IPS DF 6.9 (cell line): ENCODE measurements around the gene C2.
"Not testable (repeated sequence)": the region's sequence is repeated elsewhere in the genome, so short reads cannot be mapped to it uniquely, and the experiment has no call there.

Source experiments
- DNase-seq: peaks from one replicate; pipeline ENCODE4 v3.0.0-alpha.2; 2013; ENCODE audit warnings: low read depth, low spot score
- H3K27ac ChIP-seq: one replicate; pipeline ENCODE4 v1.5.1; 2013; ENCODE audit warnings: low read length, control low read depth
- H3K27me3 ChIP-seq: 2 replicates; pipeline ENCODE4 v1.6.1; 2013; ENCODE audit warnings: mild to moderate bottlenecking, low read length; ENCODE audit not compliant: control insufficient read depth, insufficient read depth
- H3K36me3 ChIP-seq: 2 replicates; pipeline ENCODE4 v1.6.1; 2013; ENCODE audit warnings: low read length; ENCODE audit not compliant: control insufficient read depth, insufficient read depth
- H3K4me1 ChIP-seq: 2 replicates; pipeline ENCODE4 v1.6.1; 2013; ENCODE audit warnings: low read length; ENCODE audit not compliant: control insufficient read depth, insufficient read depth
- H3K4me3 ChIP-seq: 2 replicates; pipeline ENCODE4 v1.5.1; 2013; ENCODE audit warnings: mild to moderate bottlenecking, low read length
- H3K9me3 ChIP-seq: 2 replicates; pipeline ENCODE4 v1.6.1; 2013; ENCODE audit warnings: low read length, inconsistent platforms; ENCODE audit not compliant: control insufficient read depth, insufficient read depth
- WGBS: extraction: QIAGEN DNeasy Blood & Tissue Kit; methylation state at CpG from one replicate; pipeline ENCODE4 v1.1.7; 2013; ENCODE audit warnings: mixed read lengths, missing lambda C conversion rate; ENCODE audit not compliant: insufficient read length, insufficient coverage; 5-methylcytosine and 5-hydroxymethylcytosine counted together

C2 gene

GRCh38 chr6:31899215-31899614 lies 28.3 kb upstream of the C2 start:
- Histone ChIP-seq H3K27ac (no peak overlapping the region), H3K4me1 (peaks cover 7% of the 10 kb centered on the region), H3K27me3 (no peaks in the 10 kb centered on the region), H3K36me3 (peaks cover 7% of the 10 kb centered on the region), H3K9me3 (no peaks in the 10 kb centered on the region), H3K4me3 (no peak overlapping the region)
- DNase-seq, result no peak
- WGBS, result no CpG with 5 or more reads among the region's 5 CpGs

GRCh38 chr6:31899882-31900722 lies 27.4 kb upstream of the C2 start:
- no peaks in the 10 kb centered on the region for H3K27me3 ChIP-seq
- no peak for DNase-seq
- peaks cover 7% of the 10 kb centered on the region for H3K36me3 ChIP-seq
- H3K27ac ChIP-seq, result no peak overlapping the region
- H3K4me3 ChIP-seq, result no peak overlapping the region
- peaks cover 7% of the 10 kb centered on the region for H3K4me1 ChIP-seq
- no peaks in the 10 kb centered on the region for H3K9me3 ChIP-seq
- WGBS, result no CpG with 5 or more reads among the region's 49 CpGs

GRCh38 chr6:31900917-31901414 lies 26.6 kb upstream of the C2 start:
- Histone ChIP-seq H3K4me1 (peaks cover 7% of the 10 kb centered on the region), H3K27ac (no peak overlapping the region), H3K9me3 (no peaks in the 10 kb centered on the region), H3K27me3 (no peaks in the 10 kb centered on the region), H3K36me3 (peaks cover 6% of the 10 kb centered on the region), H3K4me3 (peak overlapping the region; percentile 52; the same call in 1 of the 2 replicates)
- no CpG with 5 or more reads among the region's 29 CpGs for WGBS
- no peak for DNase-seq

GRCh38 chr6:31901415-31901952 lies 26.0 kb upstream of the C2 start:
- H3K9me3 ChIP-seq, result no peaks in the 10 kb centered on the region
- peaks cover 8% of the 10 kb centered on the region for H3K4me1 ChIP-seq
- WGBS, result no CpG with 5 or more reads among the region's 45 CpGs
- H3K4me3 ChIP-seq, result peak overlapping the region; percentile 52; the same call in 1 of the 2 replicates
- H3K36me3 ChIP-seq, result peaks cover 4% of the 10 kb centered on the region
- no peak overlapping the region for H3K27ac ChIP-seq
- no peaks in the 10 kb centered on the region for H3K27me3 ChIP-seq
- DNase-seq, result no peak

- Histone ChIP-seq H3K27me3 (no peaks in the 10 kb centered on the region), H3K27ac (no peak within 1 kb of the TSS), H3K9me3 (no peaks in the 10 kb centered on the region), H3K4me3 (peak within 1 kb of the TSS; percentile 52; the same call in 1 of the 2 replicates), H3K4me1 (peaks cover 8% of the 10 kb centered on the region), H3K36me3 (peaks cover 4% of the 10 kb centered on the region)
- no CpG with 5 or more reads among the region's 77 CpGs for WGBS
- DNase-seq, result peak; percentile 91
Observed at GRCh38 chr6:31901953-31902643, 25.4 kb upstream of the C2 start, which contains the start of gene ZBTB12. ZBTB12 (minus strand) TSS chr6:31902086; CDS start chr6:31901305, 781 bp downstream.

- Histone ChIP-seq H3K4me3 (no peak overlapping the region), H3K36me3 (peaks cover 4% of the 10 kb centered on the region), H3K9me3 (no peaks in the 10 kb centered on the region), H3K4me1 (peaks cover 7% of the 10 kb centered on the region), H3K27ac (no peak overlapping the region), H3K27me3 (no peaks in the 10 kb centered on the region)
- no peak for DNase-seq
- WGBS, result no CpG with 5 or more reads among the region's 3 CpGs
Observed at GRCh38 chr6:31903957-31904356, 23.6 kb upstream of the C2 start.

GRCh38 chr6:31905041-31905440 lies 22.5 kb upstream of the C2 start:
- Histone ChIP-seq H3K4me3 (no peak overlapping the region), H3K4me1 (peaks cover 5% of the 10 kb centered on the region), H3K27me3 (no peaks in the 10 kb centered on the region), H3K9me3 (no peaks in the 10 kb centered on the region), H3K27ac (no peak overlapping the region), H3K36me3 (no peaks in the 10 kb centered on the region; the same call in none of the 2 replicates)
- whole genome bisulfite sequencing, result no CpG with 5 or more reads among the region's 1 CpG
- DNase-seq, result no peak

- no peaks in the 10 kb centered on the region for H3K9me3 ChIP-seq
- H3K27me3 ChIP-seq, result no peaks in the 10 kb centered on the region
- no peaks in the 10 kb centered on the region for H3K36me3 ChIP-seq
- no peak overlapping the region for H3K27ac ChIP-seq
- H3K4me3 ChIP-seq, result no peak overlapping the region
- DNase-seq, result no peak
- no CpG with 5 or more reads among the region's 4 CpGs for WGBS
- H3K4me1 ChIP-seq, result peaks cover 1% of the 10 kb centered on the region
Observed at GRCh38 chr6:31906122-31906521, 21.4 kb upstream of the C2 start.

GRCh38 chr6:31906727-31907126 lies 20.8 kb upstream of the C2 start:
- H3K36me3 ChIP-seq, H3K9me3 ChIP-seq, H3K4me1 ChIP-seq, H3K4me3 ChIP-seq, H3K27ac ChIP-seq, DNase-seq, H3K27me3 ChIP-seq: not testable (repeated sequence)
- WGBS, result no CpG with 5 or more reads among the region's 8 CpGs

- DNase-seq, result no peak
- Histone ChIP-seq H3K4me3 (no peak overlapping the region), H3K4me1 (peaks cover 1% of the 10 kb centered on the region; the same call in 1 of the 2 replicates), H3K27ac (no peak overlapping the region), H3K9me3 (no peaks in the 10 kb centered on the region), H3K27me3 (no peaks in the 10 kb centered on the region), H3K36me3 (no peaks in the 10 kb centered on the region)
- WGBS, result no CpG with 5 or more reads among the region's 7 CpGs
Observed at GRCh38 chr6:31907158-31907813, 20.2 kb upstream of the C2 start.
